Upper lobe of left lung (tissue), 6 donors: ENCODE data around the gene DLX3. TPM values are rescaled to one million over a fixed set of nuclear protein-coding genes. Genes with fewer than 3 reads are reported as not detected.

Experiments used
- ATAC-seq, 2 donors: fragments of 200-7000 bp; cut with Tn5 transposase; one replicate each; pipeline ENCODE4 v1.9.1; 2022; ENCODE audit warnings: mild to moderate bottlenecking in 2 of 2, moderate library complexity in 2 of 2; ENCODE audit not compliant: low FRiP score in 2 of 2
- DNase-seq, 2 donors: peaks; one replicate each; pipeline ENCODE4 v3.0.0-alpha.2; 2019 to 2020
- H3K27ac ChIP-seq, 4 donors: fragments of 200-600 bp; sonication (generic); one replicate each; pipeline ENCODE4 v1.5.1; 2016 to 2019
- H3K27me3 ChIP-seq, 4 donors: fragments of 200-600 bp; sonication (generic); one replicate each; pipeline ENCODE4 v1.5.1; 2017 to 2019
- H3K36me3 ChIP-seq, 4 donors: fragments of 200-600 bp; sonication (generic); one replicate each; pipeline ENCODE4 v1.5.1; 2016 to 2019
- H3K4me1 ChIP-seq, 4 donors: fragments of 200-600 bp; sonication (generic); one replicate each; pipeline ENCODE4 v1.5.1; 2018 to 2019
- H3K4me3 ChIP-seq, 4 donors: fragments of 200-600 bp; sonication (generic); one replicate each; pipeline ENCODE4 v1.5.1; 2017 to 2019; ENCODE audit warnings: mild to moderate bottlenecking in 2 of 4, moderate library complexity in 1 of 4
- H3K9me3 ChIP-seq, 4 donors: fragments of 200-600 bp; sonication (generic); one replicate each; pipeline ENCODE4 v1.5.1; 2018 to 2019
- CTCF ChIP-seq, 6 experiments: fragments of 450-650 bp in 4 of 6; fragments of 200-600 bp in 2 of 6; sonication (generic) in 2 of 6; IDR thresholded peaks; one replicate each; pipeline ENCODE4 v1.5.1; 2016 to 2019; ENCODE audit warnings: antibody characterized with exemption in 6 of 6
- EP300 ChIP-seq, 4 donors: sonication (generic); formaldehyde crosslinking; IDR thresholded peaks; one replicate each; pipeline ENCODE4 v1.5.1; 2017; ENCODE audit warnings: antibody characterized with exemption in 4 of 4, control low read depth in 2 of 4
- POLR2A ChIP-seq, 4 donors: fragments of 450-650 bp; IDR thresholded peaks; one replicate each; pipeline ENCODE4 v1.5.1; 2016 to 2017; ENCODE audit warnings: antibody characterized with exemption in 4 of 4, mild to moderate bottlenecking in 2 of 4
- POLR2AphosphoS5 ChIP-seq, 2 donors: sonication (generic); formaldehyde crosslinking; IDR thresholded peaks; one replicate each; pipeline ENCODE4 v1.5.1; 2017; ENCODE audit warnings: antibody characterized with exemption in 2 of 2
- WGBS, 2 donors: methylation state at CpG; one replicate each; pipeline ENCODE4 v1.1.5; 2017 to 2018; 5-methylcytosine and 5-hydroxymethylcytosine counted together
- total RNA-seq, 6 donors: library from RNA; depleted of rRNA in 4 of 6; stranded (reverse); fragments of >200 nt in 4 of 6; gene quantifications; one replicate each; pipeline versions ENCODE4 v1.1.0 to v1.2.1, GENCODE V29; 2016 to 2021
- donor health status: DM: no; HTN: no; CAD: no; lungs with moderate emphysema.
- donor health status: DM: no; HTN: yes; CAD: no; lungs with severe emphysema.

DLX3 gene
- total RNA-seq, 6 donors from 2014 or later: 0.20 to 0.91 (median 0.54) TPM; not detected in 2

- peak in 1 of 2 donors; percentile 3 for ATAC-seq
- Histone ChIP-seq H3K27ac (peak within 1 kb of the TSS in 2 of 4 donors; percentile 56), H3K36me3 (no peaks in the 10 kb centered on the region), H3K9me3 (no peaks in the 10 kb centered on the region), H3K27me3 (peaks cover 0 to 88% (median 54%) of the 10 kb centered on the region in 4 donors), H3K4me3 (peak within 1 kb of the TSS; percentile 1 to 63 (median 58)), H3K4me1 (peaks cover 30 to 59% (median 42%) of the 10 kb centered on the region in 4 donors)
- no peak for TF ChIP-seq EP300 (IDR thresholded peaks at IDR 0.05)
- no peak for TF ChIP-seq CTCF (IDR thresholded peaks at IDR 0.05)
- TF ChIP-seq POLR2A (IDR thresholded peaks at IDR 0.05): no peak
- no peak for TF ChIP-seq POLR2AphosphoS5 (IDR thresholded peaks at IDR 0.05)
- WGBS, 2 donors: 2 to 10% methylated on average over 14 to 39 of the region's 45 CpGs
- DNase-seq: peak in 1 of 2 donors; percentile 92
Measured at GRCh38 chr17:49969134-49969759, 25.8 kb downstream of the DLX3 start, which contains the start of gene DLX4. Gene DLX4 (plus strand): TSS chr17:49969190. CDS start chr17:49969469, 279 bp downstream.

DNA sequence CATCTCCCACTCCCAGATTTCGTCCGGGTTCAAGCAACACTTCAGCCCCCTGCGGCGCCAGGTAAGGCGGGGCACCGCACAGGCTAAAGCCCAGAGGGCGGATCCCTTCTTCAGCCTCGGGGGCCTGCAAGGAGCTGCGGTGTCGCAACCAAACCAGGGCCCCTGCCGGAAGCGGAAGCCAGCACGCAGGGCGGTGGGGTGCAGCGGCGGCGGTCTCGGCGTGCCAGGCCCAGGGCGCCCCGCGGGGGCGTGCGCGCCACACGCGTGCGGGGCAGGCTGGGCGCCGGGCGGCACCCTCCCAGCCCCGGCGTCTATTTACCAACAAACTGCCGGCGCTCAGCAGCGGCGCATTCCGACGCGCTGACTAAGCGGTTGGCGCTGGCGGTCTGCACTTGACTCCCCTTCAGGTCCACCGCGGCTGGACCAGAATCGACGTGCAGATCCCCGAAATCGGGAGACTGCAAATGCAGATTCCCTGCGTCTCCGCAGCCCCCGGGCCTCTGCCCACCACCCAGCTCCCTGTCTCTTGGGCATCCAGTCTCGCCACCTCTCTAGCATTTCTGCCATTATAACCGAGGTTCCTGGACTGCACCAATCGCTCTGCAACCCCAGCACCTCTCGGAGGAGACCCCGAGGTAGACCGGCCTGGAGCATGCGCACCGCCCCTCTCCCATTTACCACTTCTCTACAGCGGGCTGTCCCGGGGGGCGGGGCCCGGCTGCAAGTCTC, 26.5 kb downstream of the DLX3 start:
- DNase-seq (peak; percentile 83 to 93), ATAC-seq (peak; percentile 72 to 85)
- peak overlapping the region in 2 of 4 donors; percentile 56 for H3K27ac ChIP-seq
- TF ChIP-seq POLR2AphosphoS5 (IDR thresholded peaks at IDR 0.05) (peak in 1 of 2 donors; percentile 7), CTCF (IDR thresholded peaks at IDR 0.05) (peak in 1 of 6 experiments; percentile 19), EP300 (IDR thresholded peaks at IDR 0.05) (no peak)
- no peaks in the 10 kb centered on the region for H3K9me3 ChIP-seq
- peaks cover 3 to 90% (median 58%) of the 10 kb centered on the region in 4 donors for H3K27me3 ChIP-seq
- no peaks in the 10 kb centered on the region for H3K36me3 ChIP-seq
- H3K4me1 ChIP-seq: peaks cover 37 to 65% (median 48%) of the 10 kb centered on the region in 4 donors
- peak overlapping the region; percentile 1 to 63 (median 58) for H3K4me3 ChIP-seq
- WGBS, 2 donors: 0% methylated on average over 15 to 40 of the region's 64 CpGs

GRCh38 chr17:49967621-49968404, 27.2 kb downstream of the DLX3 start:
- Histone ChIP-seq H3K4me3 (peak overlapping the region in 3 of 4 donors; percentile 56 to 63 (median 61)), H3K4me1 (peaks cover 37 to 62% (median 48%) of the 10 kb centered on the region in 4 donors), H3K36me3 (no peaks in the 10 kb centered on the region), H3K27me3 (peaks cover 3 to 88% (median 57%) of the 10 kb centered on the region in 4 donors), H3K27ac (peak overlapping the region in 2 of 4 donors; percentile 56), H3K9me3 (no peaks in the 10 kb centered on the region)
- TF ChIP-seq POLR2AphosphoS5 (IDR thresholded peaks at IDR 0.05) (no peak), POLR2A (IDR thresholded peaks at IDR 0.05) (no peak), CTCF (IDR thresholded peaks at IDR 0.05) (no peak), EP300 (IDR thresholded peaks at IDR 0.05) (no peak)
- WGBS, 2 donors: 28 to 36% methylated on average over 10 of the region's 10 CpGs
- DNase-seq (no peak), ATAC-seq (no peak)

GRCh38 chr17:49967205-49967604, 27.8 kb downstream of the DLX3 start:
- no peak overlapping the region for H3K4me3 ChIP-seq
- no peak overlapping the region for H3K27ac ChIP-seq
- DNase-seq (no peak), ATAC-seq (no peak)
- WGBS, 2 donors: 17 to 28% methylated on average over 3 of the region's 3 CpGs
- no peaks in the 10 kb centered on the region for H3K9me3 ChIP-seq
- peaks cover 31 to 56% (median 42%) of the 10 kb centered on the region in 4 donors for H3K4me1 ChIP-seq
- peaks cover 3 to 87% (median 53%) of the 10 kb centered on the region in 4 donors for H3K27me3 ChIP-seq
- no peaks in the 10 kb centered on the region for H3K36me3 ChIP-seq
- TF ChIP-seq POLR2A (IDR thresholded peaks at IDR 0.05) (no peak), CTCF (IDR thresholded peaks at IDR 0.05) (no peak), POLR2AphosphoS5 (IDR thresholded peaks at IDR 0.05) (no peak)
